ENCODE data around the gene PRKAR2B. TPM values are rescaled to one million over a fixed set of nuclear protein-coding genes. Genes with fewer than 3 reads are reported as not detected.

The PRKAR2B gene
- total RNA-seq, 2 donors from 2014 or later: 10.6 to 44.2 TPM

GRCh38 chr7:107059468-107059867 lies 15.0 kb downstream of the PRKAR2B start:
- ATAC-seq (no peak), DNase-seq (no peak)
- H3K27ac ChIP-seq: no peak overlapping the region
- no peaks in the 10 kb centered on the region for H3K36me3 ChIP-seq (replicated peaks in 1 of 2; ENCODE audit: insufficient read depth in 1 of 2, low read depth in 2 of 2)
- no peak overlapping the region for H3K4me3 ChIP-seq
- no peaks in the 10 kb centered on the region for H3K27me3 ChIP-seq
- no peaks in the 10 kb centered on the region for H3K9me3 ChIP-seq
- intact Hi-C loops (cut with DNase I): no loop called here
- H3K4me1 ChIP-seq: no peaks in the 10 kb centered on the region
- no peak for TF ChIP-seq POLR2A (IDR thresholded peaks at IDR 0.05)
- TF ChIP-seq, protein P1, sequence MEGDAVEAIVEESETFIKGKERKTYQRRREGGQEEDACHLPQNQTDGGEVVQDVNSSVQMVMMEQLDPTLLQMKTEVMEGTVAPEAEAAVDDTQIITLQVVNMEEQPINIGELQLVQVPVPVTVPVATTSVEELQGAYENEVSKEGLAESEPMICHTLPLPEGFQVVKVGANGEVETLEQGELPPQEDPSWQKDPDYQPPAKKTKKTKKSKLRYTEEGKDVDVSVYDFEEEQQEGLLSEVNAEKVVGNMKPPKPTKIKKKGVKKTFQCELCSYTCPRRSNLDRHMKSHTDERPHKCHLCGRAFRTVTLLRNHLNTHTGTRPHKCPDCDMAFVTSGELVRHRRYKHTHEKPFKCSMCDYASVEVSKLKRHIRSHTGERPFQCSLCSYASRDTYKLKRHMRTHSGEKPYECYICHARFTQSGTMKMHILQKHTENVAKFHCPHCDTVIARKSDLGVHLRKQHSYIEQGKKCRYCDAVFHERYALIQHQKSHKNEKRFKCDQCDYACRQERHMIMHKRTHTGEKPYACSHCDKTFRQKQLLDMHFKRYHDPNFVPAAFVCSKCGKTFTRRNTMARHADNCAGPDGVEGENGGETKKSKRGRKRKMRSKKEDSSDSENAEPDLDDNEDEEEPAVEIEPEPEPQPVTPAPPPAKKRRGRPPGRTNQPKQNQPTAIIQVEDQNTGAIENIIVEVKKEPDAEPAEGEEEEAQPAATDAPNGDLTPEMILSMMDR (IDR thresholded peaks at IDR 0.05): no peak

GRCh38 chr7:107063245-107064120 lies 19.0 kb downstream of the PRKAR2B start:
- intact Hi-C loops (cut with DNase I): no loop called here
- no peaks in the 10 kb centered on the region for H3K27me3 ChIP-seq
- no peak overlapping the region for H3K27ac ChIP-seq
- no peaks in the 10 kb centered on the region for H3K9me3 ChIP-seq
- no peak for ATAC-seq
- no peaks in the 10 kb centered on the region for H3K36me3 ChIP-seq (replicated peaks in 1 of 2; ENCODE audit: insufficient read depth in 1 of 2, low read depth in 2 of 2)
- H3K4me1 ChIP-seq: peaks cover 5% of the 10 kb centered on the region
- WGBS, 2 donors: 82 to 83% methylated on average over 8 of the region's 8 CpGs
- DNase-seq: no peak
- TF ChIP-seq POLR2A (IDR thresholded peaks at IDR 0.05): no peak
- TF ChIP-seq, protein P1 (IDR thresholded peaks at IDR 0.05): no peak
- no peak overlapping the region for H3K4me3 ChIP-seq

- no peak for DNase-seq
- Histone ChIP-seq H3K36me3 (replicated peaks in 1 of 2; ENCODE audit: insufficient read depth in 1 of 2, low read depth in 2 of 2) (no peaks in the 10 kb centered on the region), H3K4me1 (peaks cover 5% of the 10 kb centered on the region), H3K9me3 (no peaks in the 10 kb centered on the region), H3K4me3 (no peak overlapping the region), H3K27ac (no peak overlapping the region), H3K27me3 (no peaks in the 10 kb centered on the region)
- TF ChIP-seq, protein P1 (IDR thresholded peaks at IDR 0.05): no peak
- TF ChIP-seq POLR2A (IDR thresholded peaks at IDR 0.05): no peak
- intact Hi-C loops (cut with DNase I): no loop called here
- ATAC-seq: no peak
- 85 to 87% methylated on average over 7 of the region's 7 CpGs for WGBS, 2 donors
Measured at GRCh38 chr7:107064255-107064654, 19.8 kb downstream of the PRKAR2B start.

DNA sequence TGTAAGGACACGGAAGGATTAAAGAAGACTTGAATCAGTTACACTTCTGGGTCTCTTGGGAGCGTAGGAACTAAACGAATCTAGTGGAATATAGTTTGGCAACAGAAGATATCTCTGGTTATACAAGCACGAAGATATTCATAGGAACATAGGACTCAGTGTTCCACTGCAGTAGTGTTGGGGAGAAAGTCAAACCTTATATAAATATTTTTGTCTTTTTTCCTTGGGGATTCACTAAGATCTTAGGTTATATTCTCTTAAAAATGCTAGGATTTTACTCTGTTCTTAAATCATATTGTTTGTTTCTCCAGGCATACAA lies 21.4 kb downstream of the PRKAR2B start:
- TF ChIP-seq, protein P1 (IDR thresholded peaks at IDR 0.05): no peak
- TF ChIP-seq POLR2A (IDR thresholded peaks at IDR 0.05): no peak
- no peaks in the 10 kb centered on the region for H3K27me3 ChIP-seq
- ATAC-seq (no peak), DNase-seq (no peak)
- intact Hi-C loops (cut with DNase I): no loop called here
- 25 to 46% methylated on average over 4 of the region's 4 CpGs for WGBS, 2 donors
- no peak overlapping the region for H3K4me3 ChIP-seq
- peak overlapping the region in 1 of 4 donors; percentile 34 for H3K27ac ChIP-seq
- no peaks in the 10 kb centered on the region for H3K36me3 ChIP-seq (replicated peaks in 1 of 2; ENCODE audit: insufficient read depth in 1 of 2, low read depth in 2 of 2)
- H3K4me1 ChIP-seq: peaks cover 5% of the 10 kb centered on the region
- H3K9me3 ChIP-seq: no peaks in the 10 kb centered on the region

- ATAC-seq: no peak
- Histone ChIP-seq H3K36me3 (replicated peaks in 1 of 2; ENCODE audit: insufficient read depth in 1 of 2, low read depth in 2 of 2) (no peaks in the 10 kb centered on the region), H3K4me3 (no peak overlapping the region), H3K27ac (no peak overlapping the region), H3K4me1 (peaks cover 5% of the 10 kb centered on the region), H3K9me3 (no peaks in the 10 kb centered on the region), H3K27me3 (no peaks in the 10 kb centered on the region)
- intact Hi-C loops (cut with DNase I): no loop called here
- WGBS, 2 donors: 61 to 82% methylated on average over 3 of the region's 3 CpGs
- no peak for DNase-seq
- TF ChIP-seq, protein P1 (IDR thresholded peaks at IDR 0.05): no peak
- TF ChIP-seq POLR2A (IDR thresholded peaks at IDR 0.05): no peak
Measured at GRCh38 chr7:107068156-107068555, 23.7 kb downstream of the PRKAR2B start.

All from body of pancreas (tissue), 4 donors.